Nephron (organoid): ENCODE data around the gene SMIM32.

ENCODE experiments used
- H3K27ac Mint-ChIP-seq, 3 experiments: 2 replicates each; pipeline ENCODE4 v1.8.0; 2020; ENCODE audit warnings: mixed read lengths in 3 of 3, mild to moderate bottlenecking in 2 of 3, moderate library complexity in 1 of 3
- H3K27me3 Mint-ChIP-seq: 2 replicates; pipeline ENCODE4 v1.8.0; 2021; ENCODE audit warnings: low read depth, mild to moderate bottlenecking, moderate library complexity, mixed read lengths
- H3K36me3 Mint-ChIP-seq: 2 replicates; pipeline ENCODE4 v1.8.0; 2020; ENCODE audit warnings: low read depth, mixed read lengths
- H3K4me1 Mint-ChIP-seq: 2 replicates; pipeline ENCODE4 v1.8.0; 2020; ENCODE audit warnings: mixed read lengths
- H3K4me3 Mint-ChIP-seq, 3 experiments: 2 replicates each; pipeline ENCODE4 v1.8.0; 2020; ENCODE audit warnings: mild to moderate bottlenecking in 3 of 3, mixed read lengths in 3 of 3, moderate library complexity in 2 of 3
- H3K9me3 Mint-ChIP-seq: 2 replicates; pipeline ENCODE4 v1.8.0; 2020; ENCODE audit warnings: mixed read lengths
- TF ChIP-seq, protein P1 (sequence below), 3 experiments: fragments of 200-600 bp; sonication (generic); IDR thresholded peaks; one replicate each; pipeline ENCODE4 v1.5.0; 2021; ENCODE audit warnings: antibody characterized with exemption in 3 of 3; ENCODE audit not compliant: unreplicated experiment in 3 of 3

Gene SMIM32

DNA sequence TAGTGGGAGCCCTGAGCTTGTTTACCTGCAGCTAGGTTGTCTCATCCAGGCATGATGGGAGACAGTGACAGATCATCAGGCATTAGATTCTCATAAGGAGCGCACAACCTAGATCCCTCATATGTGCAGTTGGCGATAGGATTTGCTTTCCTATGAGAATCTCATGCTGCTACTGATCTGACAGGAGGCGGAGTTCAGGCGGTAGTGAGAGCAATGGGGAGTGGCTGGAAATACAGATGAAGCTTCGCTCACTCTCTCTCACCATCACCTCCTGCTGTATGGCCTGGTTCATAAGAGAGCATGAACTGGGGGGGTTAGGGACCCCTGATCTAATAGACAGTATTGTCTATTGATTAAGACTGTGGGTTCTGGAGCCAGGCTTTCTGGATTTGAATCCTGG is 35.4 kb downstream of the SMIM32 start:
- peaks cover 8% of the 10 kb centered on the region for H3K9me3 Mint-ChIP-seq
- H3K27me3 Mint-ChIP-seq, result no peaks in the 10 kb centered on the region
- peaks cover 71% of the 10 kb centered on the region for H3K36me3 Mint-ChIP-seq
- H3K4me3 Mint-ChIP-seq, result no peak overlapping the region
- TF ChIP-seq, protein P1, sequence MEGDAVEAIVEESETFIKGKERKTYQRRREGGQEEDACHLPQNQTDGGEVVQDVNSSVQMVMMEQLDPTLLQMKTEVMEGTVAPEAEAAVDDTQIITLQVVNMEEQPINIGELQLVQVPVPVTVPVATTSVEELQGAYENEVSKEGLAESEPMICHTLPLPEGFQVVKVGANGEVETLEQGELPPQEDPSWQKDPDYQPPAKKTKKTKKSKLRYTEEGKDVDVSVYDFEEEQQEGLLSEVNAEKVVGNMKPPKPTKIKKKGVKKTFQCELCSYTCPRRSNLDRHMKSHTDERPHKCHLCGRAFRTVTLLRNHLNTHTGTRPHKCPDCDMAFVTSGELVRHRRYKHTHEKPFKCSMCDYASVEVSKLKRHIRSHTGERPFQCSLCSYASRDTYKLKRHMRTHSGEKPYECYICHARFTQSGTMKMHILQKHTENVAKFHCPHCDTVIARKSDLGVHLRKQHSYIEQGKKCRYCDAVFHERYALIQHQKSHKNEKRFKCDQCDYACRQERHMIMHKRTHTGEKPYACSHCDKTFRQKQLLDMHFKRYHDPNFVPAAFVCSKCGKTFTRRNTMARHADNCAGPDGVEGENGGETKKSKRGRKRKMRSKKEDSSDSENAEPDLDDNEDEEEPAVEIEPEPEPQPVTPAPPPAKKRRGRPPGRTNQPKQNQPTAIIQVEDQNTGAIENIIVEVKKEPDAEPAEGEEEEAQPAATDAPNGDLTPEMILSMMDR (IDR thresholded peaks at IDR 0.05; ENCODE audit: unreplicated experiment in 3 of 3), result no peak
- H3K27ac Mint-ChIP-seq, result no peak overlapping the region
- peaks cover 39% of the 10 kb centered on the region for H3K4me1 Mint-ChIP-seq

DNA sequence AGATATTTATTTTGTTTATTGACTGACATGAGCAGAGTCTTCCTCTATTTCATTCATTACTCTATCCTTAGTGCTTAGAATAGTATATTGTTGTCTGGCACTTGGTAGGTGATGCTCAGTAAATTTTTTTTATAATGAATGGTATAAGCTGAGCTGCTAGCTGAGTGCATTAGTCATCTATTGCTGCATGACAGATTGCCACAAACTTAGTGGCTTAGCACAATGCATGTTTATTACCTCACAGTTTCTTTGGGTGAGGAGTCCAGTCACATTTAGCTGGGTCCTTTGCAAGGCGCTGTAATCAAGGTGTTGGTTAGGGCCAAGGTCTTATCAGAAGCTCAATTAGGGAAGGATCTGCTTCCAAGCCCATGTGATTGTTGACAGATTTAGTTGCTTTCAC is 37.2 kb downstream of the SMIM32 start:
- TF ChIP-seq, protein P1 (IDR thresholded peaks at IDR 0.05; ENCODE audit: unreplicated experiment in 3 of 3), result no peak

DNA sequence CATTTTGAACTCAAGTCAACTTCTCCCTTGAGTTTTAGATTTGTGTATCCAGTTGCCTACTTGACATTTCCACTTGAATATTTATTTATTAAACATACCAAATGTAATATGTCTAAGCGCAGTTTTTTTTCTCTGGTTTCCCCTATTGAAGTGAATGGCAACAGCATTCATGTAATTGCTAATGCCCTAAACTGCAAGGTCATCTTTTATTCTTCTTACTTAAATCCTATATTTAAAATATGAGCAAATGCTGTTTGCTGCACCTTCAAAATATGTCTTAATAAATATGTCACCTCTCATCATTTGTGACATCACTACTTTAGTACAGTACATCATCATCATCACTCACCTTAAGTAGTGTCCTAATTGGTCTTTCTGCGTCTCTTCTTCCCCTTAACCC is 37.9 kb downstream of the SMIM32 start:
- Mint-ChIP-seq H3K4me1 (peaks cover 29% of the 10 kb centered on the region), H3K27ac (no peak overlapping the region), H3K36me3 (peaks cover 69% of the 10 kb centered on the region), H3K27me3 (no peaks in the 10 kb centered on the region), H3K9me3 (peaks cover 8% of the 10 kb centered on the region), H3K4me3 (no peak overlapping the region)
- TF ChIP-seq, protein P1 (IDR thresholded peaks at IDR 0.05; ENCODE audit: unreplicated experiment in 3 of 3), result no peak

More for the DNA sequence above, 37.2 kb downstream of the SMIM32 start:
- H3K4me1 Mint-ChIP-seq, result peaks cover 36% of the 10 kb centered on the region
- no peak overlapping the region for H3K27ac Mint-ChIP-seq
- H3K4me3 Mint-ChIP-seq, result no peak overlapping the region
- H3K9me3 Mint-ChIP-seq, result peaks cover 8% of the 10 kb centered on the region
- H3K27me3 Mint-ChIP-seq, result no peaks in the 10 kb centered on the region
- peaks cover 76% of the 10 kb centered on the region for H3K36me3 Mint-ChIP-seq

DNA sequence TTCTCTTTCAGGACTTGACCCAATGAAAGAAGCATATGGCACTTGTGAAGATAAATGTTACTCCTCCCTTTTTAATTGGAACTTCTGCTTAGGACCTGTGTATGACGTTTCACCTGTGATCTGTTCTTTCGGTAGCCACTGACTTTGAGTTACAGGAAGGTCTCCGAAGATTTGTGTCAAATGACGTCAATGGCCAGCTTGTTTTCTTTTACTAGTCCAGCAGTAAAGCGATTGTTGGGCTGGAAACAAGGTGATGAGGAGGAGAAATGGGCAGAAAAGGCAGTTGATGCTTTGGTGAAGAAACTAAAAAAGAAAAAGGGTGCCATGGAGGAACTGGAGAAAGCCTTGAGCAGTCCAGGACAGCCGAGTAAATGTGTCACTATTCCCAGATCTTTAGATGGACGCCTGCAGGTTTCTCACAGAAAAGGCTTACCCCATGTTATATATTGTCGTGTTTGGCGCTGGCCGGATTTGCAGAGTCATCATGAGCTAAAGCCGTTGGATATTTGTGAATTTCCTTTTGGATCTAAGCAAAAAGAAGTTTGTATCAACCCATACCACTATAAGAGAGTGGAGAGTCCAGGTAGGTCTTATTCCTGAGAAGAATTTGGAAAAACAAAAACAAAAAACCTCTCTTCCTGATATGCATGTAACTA is 39.3 kb downstream of the SMIM32 start:
- no peak overlapping the region for H3K27ac Mint-ChIP-seq
- H3K4me3 Mint-ChIP-seq, result no peak overlapping the region
- peaks cover 15% of the 10 kb centered on the region for H3K4me1 Mint-ChIP-seq

DNA sequence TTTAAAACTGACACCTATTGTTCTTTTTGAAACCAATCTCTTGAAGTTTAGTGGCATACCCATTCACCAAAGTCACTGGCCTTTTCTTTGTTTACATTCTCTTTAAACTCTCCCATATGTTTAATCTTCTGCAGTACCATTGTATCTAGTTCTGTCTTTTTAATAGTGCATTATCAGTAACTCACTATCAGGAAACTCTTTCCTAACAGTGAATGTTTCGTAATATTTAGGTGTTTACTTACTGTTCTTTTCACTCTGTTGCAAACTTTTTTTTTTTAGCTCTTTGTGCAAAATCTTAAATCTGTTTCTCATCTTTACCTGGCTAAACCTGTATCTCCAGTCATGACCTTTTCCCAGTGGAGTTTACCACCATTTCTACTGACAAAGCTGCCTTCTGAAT is 43.1 kb downstream of the SMIM32 start:
- Mint-ChIP-seq H3K36me3 (peaks cover 28% of the 10 kb centered on the region), H3K9me3 (no peaks in the 10 kb centered on the region), H3K27me3 (no peaks in the 10 kb centered on the region), H3K27ac (no peak overlapping the region), H3K4me1 (peaks cover 11% of the 10 kb centered on the region), H3K4me3 (no peak overlapping the region)
- TF ChIP-seq, protein P1 (IDR thresholded peaks at IDR 0.05; ENCODE audit: unreplicated experiment in 3 of 3), result no peak

More for the DNA sequence above, 39.3 kb downstream of the SMIM32 start:
- Mint-ChIP-seq H3K27me3 (no peaks in the 10 kb centered on the region), H3K36me3 (peaks cover 62% of the 10 kb centered on the region), H3K9me3 (peaks cover 8% of the 10 kb centered on the region)
- TF ChIP-seq, protein P1 (IDR thresholded peaks at IDR 0.05; ENCODE audit: unreplicated experiment in 3 of 3), result no peak

DNA sequence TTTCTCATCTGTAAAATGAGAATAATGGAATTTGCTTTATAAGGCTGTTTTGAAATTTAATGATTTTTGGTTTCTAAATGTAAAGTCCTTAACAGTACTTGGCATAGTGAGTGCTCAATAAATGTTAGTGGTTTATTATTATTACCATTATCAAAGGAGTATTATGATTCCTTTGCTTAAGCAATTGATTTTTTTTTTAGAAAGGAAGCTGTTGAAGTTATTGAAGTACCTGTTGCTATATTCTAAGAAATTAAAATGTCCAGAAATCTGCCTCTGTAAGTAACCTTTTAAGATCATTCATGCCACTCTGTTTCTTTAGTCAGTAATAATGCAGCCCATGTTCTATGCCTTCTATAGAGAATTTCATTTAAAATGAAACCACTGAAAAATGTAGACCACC is 45.3 kb downstream of the SMIM32 start:
- Mint-ChIP-seq H3K27ac (no peak overlapping the region), H3K27me3 (no peaks in the 10 kb centered on the region), H3K4me1 (peaks cover 11% of the 10 kb centered on the region), H3K9me3 (no peaks in the 10 kb centered on the region), H3K36me3 (peaks cover 8% of the 10 kb centered on the region), H3K4me3 (no peak overlapping the region)
- TF ChIP-seq, protein P1 (IDR thresholded peaks at IDR 0.05; ENCODE audit: unreplicated experiment in 3 of 3), result no peak
